SU-DHL-6 (cell line): ENCODE results near the gene SYDE2.

Experiments used
- EZH2phosphoT487 ChIP-seq: fragments of 200-600 bp; sonication (generic), shearing (Covaris generic); conservative IDR thresholded peaks from 2 replicates; pipeline ENCODE4 v1.6.1; 2018; ENCODE audit warnings: mild to moderate bottlenecking, antibody characterized with exemption, low read length, moderate library complexity, mixed read lengths
- TF ChIP-seq, protein P1 (sequence below): fragments of 200-600 bp; sonication (generic); IDR thresholded peaks from one replicate; pipeline ENCODE4 v1.5.1; 2017; ENCODE audit warnings: antibody characterized with exemption, mild to moderate bottlenecking, low read length, moderate library complexity; ENCODE audit not compliant: insufficient read depth, poor library complexity, severe bottlenecking

DNA sequence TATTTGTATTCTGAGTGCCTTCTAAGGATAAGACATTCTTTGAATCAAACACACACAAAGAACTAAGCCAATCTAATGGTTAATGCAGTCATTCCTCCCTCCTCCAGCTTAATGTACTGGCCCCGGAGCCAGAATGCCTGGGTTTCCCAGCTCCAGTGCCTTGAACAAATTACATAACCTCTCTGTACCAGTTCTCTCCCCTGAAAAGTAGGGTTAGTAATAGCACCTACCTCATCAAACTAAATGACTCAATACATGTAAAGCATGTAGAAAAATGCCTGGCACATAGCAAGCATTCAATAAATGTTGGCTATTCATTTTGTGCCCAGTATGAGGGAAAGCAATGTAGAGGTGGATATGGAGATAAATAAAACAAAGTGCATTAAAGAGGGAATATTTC, 44.6 kb upstream of the SYDE2 start:
- TF ChIP-seq, protein P1, sequence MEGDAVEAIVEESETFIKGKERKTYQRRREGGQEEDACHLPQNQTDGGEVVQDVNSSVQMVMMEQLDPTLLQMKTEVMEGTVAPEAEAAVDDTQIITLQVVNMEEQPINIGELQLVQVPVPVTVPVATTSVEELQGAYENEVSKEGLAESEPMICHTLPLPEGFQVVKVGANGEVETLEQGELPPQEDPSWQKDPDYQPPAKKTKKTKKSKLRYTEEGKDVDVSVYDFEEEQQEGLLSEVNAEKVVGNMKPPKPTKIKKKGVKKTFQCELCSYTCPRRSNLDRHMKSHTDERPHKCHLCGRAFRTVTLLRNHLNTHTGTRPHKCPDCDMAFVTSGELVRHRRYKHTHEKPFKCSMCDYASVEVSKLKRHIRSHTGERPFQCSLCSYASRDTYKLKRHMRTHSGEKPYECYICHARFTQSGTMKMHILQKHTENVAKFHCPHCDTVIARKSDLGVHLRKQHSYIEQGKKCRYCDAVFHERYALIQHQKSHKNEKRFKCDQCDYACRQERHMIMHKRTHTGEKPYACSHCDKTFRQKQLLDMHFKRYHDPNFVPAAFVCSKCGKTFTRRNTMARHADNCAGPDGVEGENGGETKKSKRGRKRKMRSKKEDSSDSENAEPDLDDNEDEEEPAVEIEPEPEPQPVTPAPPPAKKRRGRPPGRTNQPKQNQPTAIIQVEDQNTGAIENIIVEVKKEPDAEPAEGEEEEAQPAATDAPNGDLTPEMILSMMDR = no peak
- TF ChIP-seq EZH2phosphoT487 = no peak
